VCaP (cell line): Measurements from ENCODE around the gene CACNA1B.
A peak's percentile ranks its signal among the peaks of the same experiment; 100 is the strongest.

Experiments
- H3K27ac ChIP-seq: fragments of 450-650 bp; 2 replicates; pipeline ENCODE4 v1.5.1; 2017
- CTCF ChIP-seq: fragments of 450-650 bp; conservative IDR thresholded peaks from 2 replicates; pipeline ENCODE4 v1.5.1; 2017; ENCODE audit warnings: mild to moderate bottlenecking, moderate library complexity

The CACNA1B gene

GRCh38 chr9:138020795-138021182 lies 143.2 kb downstream of the CACNA1B start:
- no peak for TF ChIP-seq CTCF
- no peak overlapping the region for H3K27ac ChIP-seq

- no peak for TF ChIP-seq CTCF
- no peak overlapping the region for H3K27ac ChIP-seq
These were observed 143.9 kb downstream of the CACNA1B start for GRCh38 chr9:138021251-138022056.

DNA sequence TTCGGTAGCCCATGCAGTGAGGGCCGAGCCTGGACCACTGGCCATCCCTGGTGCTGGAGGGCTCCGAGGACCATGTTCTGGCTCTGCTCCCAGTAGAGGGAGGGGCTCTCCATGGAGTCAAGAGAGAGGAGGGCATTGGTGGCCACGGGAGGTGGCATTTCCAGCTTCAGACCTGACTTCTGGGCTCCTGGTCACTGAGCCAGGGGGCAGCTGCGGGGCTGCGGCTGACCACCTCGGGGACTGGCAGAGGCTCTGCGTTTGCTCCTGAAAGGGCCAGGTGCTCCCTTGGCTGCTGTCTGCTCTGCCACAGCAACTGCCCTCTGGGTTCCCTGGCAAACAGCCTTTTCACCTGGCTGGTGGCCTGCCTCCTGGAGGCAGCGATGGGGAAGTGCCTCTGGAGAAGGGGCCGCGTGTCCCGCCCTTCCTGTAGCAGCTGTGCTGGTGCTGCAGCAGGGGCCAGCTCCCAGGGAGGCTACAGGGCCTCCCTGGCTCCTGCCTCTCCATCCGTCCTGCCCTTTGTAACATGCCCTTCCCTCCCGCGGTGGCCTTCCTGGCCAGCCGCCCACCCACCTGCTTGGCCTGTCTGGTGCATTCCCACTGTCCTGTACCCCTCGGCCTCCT lies 144.6 kb downstream of the CACNA1B start:
- TF ChIP-seq CTCF, result 0 out of 2 replicates have a peak, but pooled peaks have one; percentile 19
- no peak overlapping the region for H3K27ac ChIP-seq

DNA sequence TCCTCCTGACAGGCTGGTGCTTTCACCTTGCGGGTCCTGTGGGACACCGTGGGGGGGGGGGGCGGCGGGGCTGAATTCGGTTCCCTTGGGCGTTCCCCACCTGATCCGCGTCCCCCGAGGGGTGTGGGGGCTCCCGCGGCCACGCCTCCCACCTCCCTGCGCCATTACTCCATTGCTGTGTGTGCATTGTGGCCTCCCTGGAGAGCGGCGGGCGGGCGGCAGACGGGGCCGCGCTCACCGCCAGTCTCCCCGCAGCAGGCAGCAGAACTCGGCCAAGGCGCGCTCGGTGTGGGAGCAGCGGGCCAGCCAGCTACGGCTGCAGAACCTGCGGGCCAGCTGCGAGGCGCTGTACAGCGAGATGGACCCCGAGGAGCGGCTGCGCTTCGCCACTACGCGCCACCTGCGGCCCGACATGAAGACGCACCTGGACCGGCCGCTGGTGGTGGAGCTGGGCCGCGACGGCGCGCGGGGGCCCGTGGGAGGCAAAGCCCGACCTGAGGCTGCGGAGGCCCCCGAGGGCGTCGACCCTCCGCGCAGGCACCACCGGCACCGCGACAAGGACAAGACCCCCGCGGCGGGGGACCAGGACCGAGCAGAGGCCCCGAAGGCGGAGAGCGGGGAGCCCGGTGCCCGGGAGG lies 145.3 kb downstream of the CACNA1B start:
- H3K27ac ChIP-seq, result no peak overlapping the region
- no peak for TF ChIP-seq CTCF

DNA sequence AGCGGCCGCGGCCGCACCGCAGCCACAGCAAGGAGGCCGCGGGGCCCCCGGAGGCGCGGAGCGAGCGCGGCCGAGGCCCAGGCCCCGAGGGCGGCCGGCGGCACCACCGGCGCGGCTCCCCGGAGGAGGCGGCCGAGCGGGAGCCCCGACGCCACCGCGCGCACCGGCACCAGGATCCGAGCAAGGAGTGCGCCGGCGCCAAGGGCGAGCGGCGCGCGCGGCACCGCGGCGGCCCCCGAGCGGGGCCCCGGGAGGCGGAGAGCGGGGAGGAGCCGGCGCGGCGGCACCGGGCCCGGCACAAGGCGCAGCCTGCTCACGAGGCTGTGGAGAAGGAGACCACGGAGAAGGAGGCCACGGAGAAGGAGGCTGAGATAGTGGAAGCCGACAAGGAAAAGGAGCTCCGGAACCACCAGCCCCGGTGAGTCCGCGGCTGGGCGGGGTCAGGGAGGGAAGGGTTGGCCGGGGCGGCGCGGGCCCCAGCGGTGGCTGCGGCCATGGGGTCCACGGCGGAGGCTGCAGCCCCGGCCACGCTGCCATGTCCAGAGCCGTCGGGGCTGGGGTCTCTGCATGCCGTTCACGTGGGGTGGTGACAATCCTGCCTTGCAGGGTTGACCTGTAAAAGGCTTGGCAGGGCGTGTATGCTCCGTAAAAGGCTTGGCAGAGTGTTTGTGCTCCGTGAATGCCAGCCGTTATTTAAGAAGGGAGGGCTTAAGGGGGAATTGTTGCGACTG lies 146.0 kb downstream of the CACNA1B start:
- no peak for TF ChIP-seq CTCF
- H3K27ac ChIP-seq, result no peak overlapping the region

GRCh38 chr9:138024131-138024530 lies 146.5 kb downstream of the CACNA1B start:
- no peak overlapping the region for H3K27ac ChIP-seq
- TF ChIP-seq CTCF, result no peak

- no peak overlapping the region for H3K27ac ChIP-seq
- no peak for TF ChIP-seq CTCF
These were observed 147.3 kb downstream of the CACNA1B start for GRCh38 chr9:138024831-138025291.
